Endothelial cell of umbilical vein (primary cell): Measurements from ENCODE around the gene PRKACG. TPM values are rescaled to one million over a fixed set of nuclear protein-coding genes. Genes with fewer than 3 reads are reported as not detected.

Source experiments
- BruUV-seq: library from RNA; stranded (reverse); fragments of 400-500 nt; replicated peaks from 2 replicates; lab custom pipeline; 2021; lab: Mats Ljungman, UMichigan
- CTCF ChIA-PET: fragments of 300-600, 350-600 bp; sonication (Branson Sonifier 250); formaldehyde crosslinking; loops from one replicate; lab custom pipeline; 2021; ENCODE audit warnings: antibody characterized with exemption, inconsistent platforms; lab: Charles Lee
- POLR2A ChIA-PET: fragments of 300-600, 350-600 bp; sonication (Branson Sonifier 250); formaldehyde crosslinking; loops from one replicate; lab custom pipeline; 2021; ENCODE audit warnings: antibody characterized with exemption, inconsistent platforms; lab: Charles Lee
- DNase-seq: peaks from one replicate; pipeline ENCODE4 v3.0.0-alpha.2; 2011; ENCODE audit warnings: low read depth, low spot score
- FAIRE-seq: peaks from 2 replicates; lab custom pipeline; 2011; peaks lifted over from hg19 to GRCh38; lab: Jason Lieb, UNC
- H2AFZ ChIP-seq: 2 replicates; pipeline ENCODE4 v1.6.0; 2012; ENCODE audit warnings: low read depth, low read length, control low read depth, inconsistent platforms
- H3K27ac ChIP-seq: 2 replicates; pipeline ENCODE4 v1.5.1; 2011; ENCODE audit warnings: low read depth, mild to moderate bottlenecking, control low read depth, low read length, moderate library complexity; ENCODE audit not compliant: insufficient read depth
- H3K27me3 ChIP-seq, 2 experiments: 2 replicates each; pipeline versions ENCODE4 v1.6.0 to v1.6.1; 2011; ENCODE audit warnings: low read length in 2 of 2, mixed read lengths in 1 of 2; ENCODE audit not compliant: control insufficient read depth in 2 of 2, insufficient read depth in 2 of 2
- H3K36me3 ChIP-seq, 2 experiments: 2 replicates in 1 of 2; 3 replicates in 1 of 2; pipeline ENCODE4 v1.5.1; 2011; ENCODE audit warnings: low read length in 2 of 2, mild to moderate bottlenecking in 1 of 2, moderate library complexity in 1 of 2; ENCODE audit not compliant: control insufficient read depth in 2 of 2, insufficient read depth in 2 of 2; ENCODE audit errors: extremely low read depth in 1 of 2
- H3K4me1 ChIP-seq: 3 replicates; pipeline ENCODE4 v1.5.1; 2011; ENCODE audit warnings: mild to moderate bottlenecking, low read length; ENCODE audit not compliant: control insufficient read depth, insufficient read depth; ENCODE audit errors: extremely low read depth
- H3K4me2 ChIP-seq: 2 replicates; pipeline ENCODE4 v1.6.1; 2011; ENCODE audit warnings: low read length, control low read depth, mixed read lengths; ENCODE audit not compliant: insufficient read depth
- H3K4me3 ChIP-seq, 3 experiments: fragments of 200-600 bp in 1 of 3; sonication (generic), shearing (Covaris generic) in 1 of 3; replicated peaks in 1 of 3; 2 replicates each; pipeline ENCODE4 v1.5.1; 2011 to 2016; ENCODE audit warnings: control low read depth in 3 of 3, low read length in 3 of 3, mild to moderate bottlenecking in 2 of 3, inconsistent platforms in 1 of 3, low read depth in 1 of 3, moderate library complexity in 1 of 3; ENCODE audit not compliant: insufficient read depth in 1 of 3
- H3K79me2 ChIP-seq: 2 replicates; pipeline ENCODE4 v1.6.0; 2012; ENCODE audit warnings: low read length, inconsistent platforms; ENCODE audit not compliant: control insufficient read depth, insufficient read depth
- H3K9ac ChIP-seq: replicated peaks from 2 replicates; pipeline ENCODE3; 2011; ENCODE audit warnings: low read length, control low read depth; ENCODE audit not compliant: insufficient read depth; ENCODE audit errors: extremely low read depth
- H3K9me1 ChIP-seq: replicated peaks from 3 replicates; pipeline ENCODE4 v1.6.0; 2011; ENCODE audit warnings: mild to moderate bottlenecking, low read length; ENCODE audit not compliant: control insufficient read depth, insufficient read depth; ENCODE audit errors: extremely low read depth
- H3K9me3 ChIP-seq: replicated peaks from 2 replicates; pipeline ENCODE4 v1.5.1; 2012; ENCODE audit warnings: low read length, inconsistent platforms; ENCODE audit not compliant: control insufficient read depth, insufficient read depth
- H4K20me1 ChIP-seq: replicated peaks from 2 replicates; pipeline ENCODE3; 2011; ENCODE audit warnings: mild to moderate bottlenecking, low read length; ENCODE audit not compliant: control insufficient read depth, insufficient read depth; ENCODE audit errors: extremely low read depth
- EZH2 ChIP-seq: IDR thresholded peaks from 2 replicates; pipeline ENCODE4 v1.6.1; 2012; ENCODE audit warnings: borderline replicate concordance, low read depth, mild to moderate bottlenecking, moderate library complexity, low read length, inconsistent platforms; ENCODE audit not compliant: severe bottlenecking
- FOS ChIP-seq: IDR thresholded peaks from 2 replicates; pipeline ENCODE4 v1.6.1; 2011; ENCODE audit warnings: mild to moderate bottlenecking, low read length, moderate library complexity, borderline replicate concordance; ENCODE audit not compliant: insufficient read depth
- GATA2 ChIP-seq: IDR thresholded peaks from 2 replicates; pipeline ENCODE4 v1.7.0; 2011; ENCODE audit warnings: low read depth, mild to moderate bottlenecking, moderate library complexity, mixed read lengths, low read length; ENCODE audit not compliant: insufficient read length, insufficient read depth
- JUN ChIP-seq: IDR thresholded peaks from 2 replicates; pipeline ENCODE4 v1.6.1; 2011; ENCODE audit warnings: borderline replicate concordance, low read depth; ENCODE audit not compliant: insufficient read length, insufficient read depth
- MYC ChIP-seq: IDR thresholded peaks from one replicate; pipeline ENCODE4 v1.6.1; 2011; ENCODE audit warnings: mild to moderate bottlenecking, low read depth, low read length
- POLR2A ChIP-seq: IDR thresholded peaks from 2 replicates; pipeline ENCODE4 v1.6.1; 2012; ENCODE audit warnings: low read depth, mild to moderate bottlenecking, control low read depth, low read length
- POLR2AphosphoS5 ChIP-seq: IDR thresholded peaks from 2 replicates; pipeline ENCODE4 v1.6.1; 2012; ENCODE audit warnings: low read depth, mild to moderate bottlenecking, control low read depth, low read length, moderate library complexity; ENCODE audit not compliant: insufficient read depth
- dilution Hi-C: fragments of 300-500 bp; cut with MboI; formaldehyde crosslinking; loops from one replicate; pipeline ENCODE4 v1.15.0; 2019; ENCODE audit warnings: low sequenced_read_pairs; ENCODE audit not compliant: extremely low pct_ligation_motif_present
- intact Hi-C: fragments of 100-400 bp; cut with micrococcal nuclease; formaldehyde crosslinking; loops from one replicate; pipeline ENCODE4 v1.10.0; 2022
- polyA plus RNA-seq, 4 experiments: library from polyadenylated mRNA; depleted of rRNA in 3 of 4; stranded (reverse) in 3 of 4; unstranded in 1 of 4; fragments of >200 nt; gene quantifications; 2 replicates each; pipeline versions ENCODE4 v1.2.1 to v1.2.3, GENCODE V29; 2011 to 2012; ENCODE audit warnings: missing spikeins in 1 of 4
- total RNA-seq: library from RNA; stranded (reverse); gene quantifications from 2 replicates; pipeline ENCODE4 v1.2.3, GENCODE V29; 2021
- TF ChIP-seq, protein P1 (sequence below): IDR thresholded peaks from 2 replicates; pipeline ENCODE4 v1.6.1; 2011; ENCODE audit not compliant: insufficient read depth, insufficient read length
- TF ChIP-seq, protein P2 (sequence below), 2 donors: IDR thresholded peaks; 1 replicate in 1 of 2; 2 replicates in 1 of 2; pipeline ENCODE4 v1.5.1; 2011; ENCODE audit warnings: low read length in 2 of 2, mild to moderate bottlenecking in 2 of 2, moderate library complexity in 2 of 2, control low read depth in 1 of 2, inconsistent platforms in 1 of 2, low read depth in 1 of 2; ENCODE audit not compliant: insufficient read depth in 1 of 2; ENCODE audit errors: extremely low read depth in 1 of 2

PRKACG gene
- total and polyA plus RNA-seq, 2 donors (not counting 3 experiments of a cell fraction or from before 2014, with no cell fraction given) = not detected

DNA sequence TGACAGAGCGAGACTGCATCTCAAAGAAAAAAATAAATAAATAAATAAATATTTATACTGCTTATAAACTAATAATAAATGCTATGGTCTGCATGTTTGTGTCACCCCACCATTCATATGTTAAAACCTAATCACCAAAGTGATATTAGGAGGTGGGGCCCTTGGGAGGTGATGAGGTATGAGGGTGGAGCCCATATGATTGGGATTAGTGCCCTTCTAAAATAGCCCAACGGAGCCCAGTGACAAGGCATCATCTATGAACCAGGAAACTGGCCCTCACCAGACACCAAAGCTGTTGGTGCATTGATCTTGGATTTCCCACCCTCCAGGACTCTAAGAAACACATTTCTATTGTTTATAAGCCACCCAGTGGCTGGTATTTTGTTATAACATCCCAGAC, 26.7 kb upstream of the PRKACG start:
- BruUV-seq = no TSS peak
- H3K79me2 ChIP-seq = peaks cover 40% of the 10 kb centered on the region
- FAIRE-seq = no peak
- CTCF ChIA-PET = no interaction called here
- H3K4me2 ChIP-seq = no peak overlapping the region
- H3K9me1 ChIP-seq = no peaks in the 10 kb centered on the region
- peaks cover 12% of the 10 kb centered on the region for H3K4me1 ChIP-seq
- no peaks in the 10 kb centered on the region for H3K9me3 ChIP-seq
- intact Hi-C loops (no loop called here), dilution Hi-C loops (no loop called here)
- no peaks in the 10 kb centered on the region for H4K20me1 ChIP-seq
- no peak for DNase-seq
- no peak overlapping the region for H3K4me3 ChIP-seq
- H3K36me3 ChIP-seq = no peaks in the 10 kb centered on the region
- no peak overlapping the region for H3K9ac ChIP-seq
- POLR2A ChIA-PET = no interaction called here
- no peaks in the 10 kb centered on the region for H3K27me3 ChIP-seq
- TF ChIP-seq, protein P1, sequence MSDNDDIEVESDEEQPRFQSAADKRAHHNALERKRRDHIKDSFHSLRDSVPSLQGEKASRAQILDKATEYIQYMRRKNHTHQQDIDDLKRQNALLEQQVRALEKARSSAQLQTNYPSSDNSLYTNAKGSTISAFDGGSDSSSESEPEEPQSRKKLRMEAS = no peak
- TF ChIP-seq POLR2A (no peak), GATA2 (no peak), MYC (no peak), POLR2AphosphoS5 (no peak), JUN (no peak), EZH2 (no peak), FOS (no peak)
- TF ChIP-seq, protein P2, sequence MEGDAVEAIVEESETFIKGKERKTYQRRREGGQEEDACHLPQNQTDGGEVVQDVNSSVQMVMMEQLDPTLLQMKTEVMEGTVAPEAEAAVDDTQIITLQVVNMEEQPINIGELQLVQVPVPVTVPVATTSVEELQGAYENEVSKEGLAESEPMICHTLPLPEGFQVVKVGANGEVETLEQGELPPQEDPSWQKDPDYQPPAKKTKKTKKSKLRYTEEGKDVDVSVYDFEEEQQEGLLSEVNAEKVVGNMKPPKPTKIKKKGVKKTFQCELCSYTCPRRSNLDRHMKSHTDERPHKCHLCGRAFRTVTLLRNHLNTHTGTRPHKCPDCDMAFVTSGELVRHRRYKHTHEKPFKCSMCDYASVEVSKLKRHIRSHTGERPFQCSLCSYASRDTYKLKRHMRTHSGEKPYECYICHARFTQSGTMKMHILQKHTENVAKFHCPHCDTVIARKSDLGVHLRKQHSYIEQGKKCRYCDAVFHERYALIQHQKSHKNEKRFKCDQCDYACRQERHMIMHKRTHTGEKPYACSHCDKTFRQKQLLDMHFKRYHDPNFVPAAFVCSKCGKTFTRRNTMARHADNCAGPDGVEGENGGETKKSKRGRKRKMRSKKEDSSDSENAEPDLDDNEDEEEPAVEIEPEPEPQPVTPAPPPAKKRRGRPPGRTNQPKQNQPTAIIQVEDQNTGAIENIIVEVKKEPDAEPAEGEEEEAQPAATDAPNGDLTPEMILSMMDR (IDR thresholded peaks at IDR 0.05; ENCODE audit: extremely low read depth in 1 of 2, insufficient read depth in 1 of 2, low read depth in 1 of 2, low read length in 2 of 2) = no peak
- H3K27ac ChIP-seq = no peak overlapping the region
- H2AFZ ChIP-seq = no peak overlapping the region
